Ovary (tissue), 3 donors: Measurements from ENCODE around the gene NKAPL.

Source experiments
- CTCF ChIP-seq, 3 donors: fragments of 450-650 bp in 2 of 3; fragments of 200-600 bp in 1 of 3; IDR thresholded peaks; one replicate each; pipeline versions ENCODE4 v1.5.1 to v1.8.0; 2016 to 2022; ENCODE audit warnings: antibody characterized with exemption in 3 of 3, mild to moderate bottlenecking in 1 of 3
- POLR2A ChIP-seq: fragments of 450-650 bp; IDR thresholded peaks from one replicate; pipeline ENCODE4 v1.6.1; 2017; ENCODE audit warnings: antibody characterized with exemption, mild to moderate bottlenecking, moderate library complexity
- donor health status: DM: no; HTN: no; CAD: no.

- TF ChIP-seq CTCF (IDR thresholded peaks at IDR 0.05): no peak
- no peak for TF ChIP-seq POLR2A
These were observed 15.2 kb upstream of the NKAPL start for GRCh38 chr6:28243946-28244345.
